ENCODE measurements around the gene FCHSD2. TPM values are rescaled to one million over a fixed set of nuclear protein-coding genes. Genes with fewer than 3 reads are reported as not detected.

The FCHSD2 gene
- total and polyA plus RNA-seq, 2 of the 8 experiments (the other 6 are each of a cell fraction or from before 2014, with no cell fraction given): 4.1 to 7.8 TPM

- Histone ChIP-seq H3K4me2 (ENCODE audit: insufficient read depth in 1 of 2, low read depth in 2 of 2, low read length in 2 of 2) (no peak overlapping the region), H2BK20ac (ENCODE audit: low read length) (no peak overlapping the region), H3K27me3 (replicated peaks in 1 of 4; ENCODE audit: control insufficient read depth in 3 of 4, extremely low read depth in 1 of 4, insufficient read depth in 3 of 4, low read length in 3 of 4) (no peaks in the 10 kb centered on the region), H3K9ac (replicated peaks in 1 of 4; ENCODE audit: extremely low read depth in 1 of 4, low read depth in 3 of 4, low read length in 3 of 4) (no peak overlapping the region), H3K4me3 (ENCODE audit: extremely low read depth in 1 of 4, insufficient read depth in 2 of 4, low read depth in 3 of 4, low read length in 4 of 4) (no peak overlapping the region), H4K20me1 (replicated peaks in 1 of 2; ENCODE audit: control insufficient read depth in 1 of 2, insufficient read depth in 2 of 2, low read length in 2 of 2) (no peaks in the 10 kb centered on the region), H3K4me1 (replicated peaks in 1 of 4; ENCODE audit: control insufficient read depth in 3 of 4, insufficient read depth in 4 of 4, low read length in 3 of 4) (0 out of 7 replicates have a peak, but pooled peaks cover 0 to 2% (median 0%) of the 10 kb centered on the region in 4 experiments), H2BK15ac (ENCODE audit: low read length) (no peak overlapping the region), H2AK5ac (ENCODE audit: low read depth, low read length) (no peak overlapping the region), H4K8ac (ENCODE audit: extremely low read depth, insufficient read depth, low read length) (no peak overlapping the region), H3K27ac (ENCODE audit: low read depth, low read length) (no peak overlapping the region), H3K23me2 (ENCODE audit: low read depth, low read length) (no peaks in the 10 kb centered on the region), H3K4ac (replicated peaks; ENCODE audit: insufficient read length, low read depth, low read length) (no peak overlapping the region), H3K14ac (ENCODE audit: insufficient read length) (no peak overlapping the region), H3K79me1 (ENCODE audit: low read depth, low read length) (no peaks in the 10 kb centered on the region), H2BK5ac (ENCODE audit: low read depth, low read length) (no peak overlapping the region), H2BK120ac (replicated peaks; ENCODE audit: low read depth, low read length) (no peak overlapping the region), H3K9me3 (ENCODE audit: insufficient read depth in 2 of 2, low read depth in 1 of 2, low read length in 1 of 2) (no peaks in the 10 kb centered on the region), H3K18ac (ENCODE audit: extremely low read depth, low read length) (no peak overlapping the region), H2BK12ac (ENCODE audit: low read depth, low read length) (no peak overlapping the region), H2AFZ (ENCODE audit: low read length) (no peak overlapping the region), H3K36me3 (ENCODE audit: control insufficient read depth in 2 of 4, insufficient read depth in 4 of 4, low read length in 3 of 4) (no peaks in the 10 kb centered on the region), H3K23ac (ENCODE audit: insufficient read length) (no peak overlapping the region), H4K91ac (replicated peaks; ENCODE audit: insufficient read length, low read length) (no peak overlapping the region), H3K56ac (replicated peaks; ENCODE audit: insufficient read length, low read depth, low read length) (no peak overlapping the region), H4K5ac (ENCODE audit: insufficient read length, low read depth, low read length) (no peak overlapping the region), H3K79me2 (ENCODE audit: control insufficient read depth in 1 of 2, insufficient read depth in 2 of 2, low read length in 2 of 2) (no peaks in the 10 kb centered on the region)
- FAIRE-seq (no peak), DNase-seq (ENCODE audit: low read depth in 1 of 2, low spot score in 2 of 2) (no peak)
- 76% methylated on average over 1 of the region's 1 CpG; no CpG with 5 or more reads in 1 of the 2 experiments for WGBS, 2 experiments (ENCODE audit: extremely low coverage in 1 of 2, insufficient coverage in 1 of 2, insufficient read length in 1 of 2, insufficient replicate concordance in 2 of 2, low coverage in 1 of 2, low lambda C conversion rate in 2 of 2, missing lambda C conversion rate in 1 of 2)
- POLR2A ChIA-PET (ENCODE audit: partially characterized antibody): no interaction called here
- CTCF ChIA-PET (ENCODE audit: partially characterized antibody): no interaction called here
- TF ChIP-seq MAFK (IDR thresholded peaks at IDR 0.05; ENCODE audit: low read depth, low read length): no peak
- TF ChIP-seq ASH2L (IDR thresholded peaks at IDR 0.05; ENCODE audit: low read length): no peak
- TF ChIP-seq SP4 (IDR thresholded peaks at IDR 0.05; ENCODE audit: low read length): no peak
- TF ChIP-seq POLR2A (IDR thresholded peaks at IDR 0.05; ENCODE audit: control extremely low read depth in 1 of 2, low read depth in 2 of 2, low read length in 2 of 2): no peak
- no peak for TF ChIP-seq KDM1A (IDR thresholded peaks at IDR 0.05; ENCODE audit: borderline replicate concordance, low read length)
- no peak for TF ChIP-seq EGR1 (IDR thresholded peaks at IDR 0.05; ENCODE audit: borderline replicate concordance, low read depth, low read length)
- TF ChIP-seq KDM5A (IDR thresholded peaks at IDR 0.05; ENCODE audit: low read length): no peak
- TF ChIP-seq CHD1 (IDR thresholded peaks at IDR 0.05; ENCODE audit: low read depth, low read length): no peak
- no peak for TF ChIP-seq USF2 (IDR thresholded peaks at IDR 0.05; ENCODE audit: low read length)
- no peak for TF ChIP-seq POU5F1 (IDR thresholded peaks at IDR 0.05; ENCODE audit: low read depth, low read length)
- no peak for TF ChIP-seq EZH2 (IDR thresholded peaks at IDR 0.05; ENCODE audit: low read depth, low read length, severe bottlenecking)
- TF ChIP-seq CHD2 (IDR thresholded peaks at IDR 0.05; ENCODE audit: low read length): no peak
- TF ChIP-seq E2F6 (IDR thresholded peaks at IDR 0.05): no peak
- no peak for TF ChIP-seq SIX5 (IDR thresholded peaks at IDR 0.05; ENCODE audit: low read depth, low read length)
- TF ChIP-seq TBP (IDR thresholded peaks at IDR 0.05; ENCODE audit: low read depth, low read length): no peak
Observed at GRCh38 chr11:72965672-72966071, 176.4 kb downstream of the FCHSD2 start.
